IMR-90 (cell line): ENCODE results near the gene GARS1.

ENCODE experiments used
- BHLHE40 ChIP-seq: fragments of 150-350 bp; IDR thresholded peaks from 2 replicates; pipeline ENCODE4 v1.6.1; 2016; ENCODE audit warnings: mild to moderate bottlenecking, low read depth, low read length
- CEBPB ChIP-seq: IDR thresholded peaks from 2 replicates; pipeline ENCODE4 v1.6.1; 2012; ENCODE audit warnings: low read depth, low read length, improper control_type of control experiment
- MAFK ChIP-seq: IDR thresholded peaks from 2 replicates; pipeline ENCODE4 v1.6.1; 2012; ENCODE audit warnings: low read depth, low read length, improper control_type of control experiment
- MAZ ChIP-seq: IDR thresholded peaks from 2 replicates; pipeline ENCODE4 v1.6.1; 2012; ENCODE audit warnings: low read depth, mild to moderate bottlenecking, low read length, improper control_type of control experiment, moderate library complexity, borderline replicate concordance
- POLR2A ChIP-seq: IDR thresholded peaks from 2 replicates; pipeline ENCODE4 v1.6.1; 2012; ENCODE audit warnings: mild to moderate bottlenecking, low read depth, low read length
- RAD21 ChIP-seq: IDR thresholded peaks from 2 replicates; pipeline ENCODE4 v1.6.1; 2012; ENCODE audit warnings: low read length, improper control_type of control experiment
- RCOR1 ChIP-seq: IDR thresholded peaks from 2 replicates; pipeline ENCODE4 v1.6.1; 2012; ENCODE audit warnings: mild to moderate bottlenecking, low read length, improper control_type of control experiment; ENCODE audit not compliant: insufficient replicate concordance
- SMC3 ChIP-seq: fragments of 150-350 bp; IDR thresholded peaks from 2 replicates; pipeline ENCODE4 v1.6.1; 2016; ENCODE audit warnings: low read depth, mild to moderate bottlenecking, antibody characterized with exemption, low read length, moderate library complexity
- TF ChIP-seq, protein P1 (sequence below): conservative IDR thresholded peaks from 2 replicates; pipeline ENCODE4 v1.5.1; 2012; ENCODE audit warnings: mild to moderate bottlenecking, low read depth, low read length, improper control_type of control experiment
- TF ChIP-seq, protein P2 (sequence below): fragments of 150-350 bp; IDR thresholded peaks from 2 replicates; pipeline ENCODE4 v1.6.1; 2016; ENCODE audit warnings: low read depth, mild to moderate bottlenecking, low read length, moderate library complexity, borderline replicate concordance

DNA sequence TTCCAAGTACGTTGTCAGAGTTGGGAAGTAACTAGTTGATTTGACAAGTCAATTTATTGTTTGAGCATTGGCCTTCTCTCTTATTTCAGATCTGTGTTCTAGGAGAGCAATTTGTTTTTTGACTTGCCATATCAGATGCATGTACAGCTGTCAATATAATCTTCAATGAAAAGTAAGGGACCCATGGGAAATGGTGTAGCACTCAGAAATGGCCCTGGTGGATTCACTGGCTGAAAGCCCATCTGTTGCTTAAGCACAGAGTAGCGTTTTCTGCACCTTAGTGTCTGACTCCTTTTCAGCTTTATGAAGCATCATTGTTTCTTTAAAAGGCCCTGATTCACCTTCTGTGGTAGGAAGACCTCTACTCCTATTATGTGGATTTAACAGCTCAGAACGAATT is 10.2 kb downstream of the GARS1 start:
- no peak for TF ChIP-seq POLR2A
- no peak for TF ChIP-seq MAFK
- TF ChIP-seq, protein P1, sequence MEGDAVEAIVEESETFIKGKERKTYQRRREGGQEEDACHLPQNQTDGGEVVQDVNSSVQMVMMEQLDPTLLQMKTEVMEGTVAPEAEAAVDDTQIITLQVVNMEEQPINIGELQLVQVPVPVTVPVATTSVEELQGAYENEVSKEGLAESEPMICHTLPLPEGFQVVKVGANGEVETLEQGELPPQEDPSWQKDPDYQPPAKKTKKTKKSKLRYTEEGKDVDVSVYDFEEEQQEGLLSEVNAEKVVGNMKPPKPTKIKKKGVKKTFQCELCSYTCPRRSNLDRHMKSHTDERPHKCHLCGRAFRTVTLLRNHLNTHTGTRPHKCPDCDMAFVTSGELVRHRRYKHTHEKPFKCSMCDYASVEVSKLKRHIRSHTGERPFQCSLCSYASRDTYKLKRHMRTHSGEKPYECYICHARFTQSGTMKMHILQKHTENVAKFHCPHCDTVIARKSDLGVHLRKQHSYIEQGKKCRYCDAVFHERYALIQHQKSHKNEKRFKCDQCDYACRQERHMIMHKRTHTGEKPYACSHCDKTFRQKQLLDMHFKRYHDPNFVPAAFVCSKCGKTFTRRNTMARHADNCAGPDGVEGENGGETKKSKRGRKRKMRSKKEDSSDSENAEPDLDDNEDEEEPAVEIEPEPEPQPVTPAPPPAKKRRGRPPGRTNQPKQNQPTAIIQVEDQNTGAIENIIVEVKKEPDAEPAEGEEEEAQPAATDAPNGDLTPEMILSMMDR = no peak
- TF ChIP-seq CEBPB = no peak
- TF ChIP-seq, protein P2, sequence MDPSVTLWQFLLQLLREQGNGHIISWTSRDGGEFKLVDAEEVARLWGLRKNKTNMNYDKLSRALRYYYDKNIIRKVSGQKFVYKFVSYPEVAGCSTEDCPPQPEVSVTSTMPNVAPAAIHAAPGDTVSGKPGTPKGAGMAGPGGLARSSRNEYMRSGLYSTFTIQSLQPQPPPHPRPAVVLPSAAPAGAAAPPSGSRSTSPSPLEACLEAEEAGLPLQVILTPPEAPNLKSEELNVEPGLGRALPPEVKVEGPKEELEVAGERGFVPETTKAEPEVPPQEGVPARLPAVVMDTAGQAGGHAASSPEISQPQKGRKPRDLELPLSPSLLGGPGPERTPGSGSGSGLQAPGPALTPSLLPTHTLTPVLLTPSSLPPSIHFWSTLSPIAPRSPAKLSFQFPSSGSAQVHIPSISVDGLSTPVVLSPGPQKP = no peak
- TF ChIP-seq RCOR1 = no peak
- no peak for TF ChIP-seq RAD21
- no peak for TF ChIP-seq BHLHE40
- no peak for TF ChIP-seq SMC3
- TF ChIP-seq MAZ = no peak
